Measurements from ENCODE around the gene IL36A.

The IL36A gene

DNA sequence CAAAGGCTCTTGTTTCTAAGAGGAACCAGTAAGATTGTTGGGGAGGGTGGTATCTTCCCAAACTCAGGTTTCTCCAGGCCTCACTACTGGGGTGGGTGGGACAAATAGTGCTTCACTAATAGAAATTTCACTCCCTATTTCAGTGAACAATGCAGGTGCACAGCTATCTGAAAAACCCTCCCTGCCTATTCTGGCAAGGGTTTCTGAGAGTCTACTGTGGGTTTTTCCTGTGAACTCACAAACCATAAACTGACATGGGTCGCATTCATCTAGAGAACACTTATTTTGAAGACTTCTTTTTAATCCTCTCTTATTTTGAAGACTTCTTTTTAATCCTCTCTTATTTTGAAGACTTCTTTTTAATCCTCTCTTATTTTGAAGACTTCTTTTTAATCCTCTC lies 4.4 kb downstream of the IL36A start:
- DNase-seq, result no peak

DNA sequence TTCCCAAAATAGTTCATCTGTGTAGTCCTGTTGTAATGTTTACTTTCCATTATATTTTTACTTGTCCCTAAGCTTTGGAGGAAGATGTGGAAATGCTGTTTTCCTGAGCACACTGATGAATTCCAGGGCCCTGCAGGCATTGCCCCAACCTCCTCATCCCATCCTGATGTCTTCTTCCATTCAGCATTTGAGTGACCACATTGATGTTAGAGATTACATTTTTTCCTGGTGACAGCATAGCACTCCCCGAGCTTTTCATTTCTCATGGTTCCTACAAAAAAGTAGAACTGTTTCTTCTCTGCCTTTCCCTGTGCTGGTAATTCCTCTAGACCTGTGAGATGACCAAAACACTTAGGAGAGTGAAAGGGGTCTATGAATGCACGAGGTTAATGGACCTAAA lies 4.8 kb downstream of the IL36A start:
- DNase-seq, result no peak

DNA sequence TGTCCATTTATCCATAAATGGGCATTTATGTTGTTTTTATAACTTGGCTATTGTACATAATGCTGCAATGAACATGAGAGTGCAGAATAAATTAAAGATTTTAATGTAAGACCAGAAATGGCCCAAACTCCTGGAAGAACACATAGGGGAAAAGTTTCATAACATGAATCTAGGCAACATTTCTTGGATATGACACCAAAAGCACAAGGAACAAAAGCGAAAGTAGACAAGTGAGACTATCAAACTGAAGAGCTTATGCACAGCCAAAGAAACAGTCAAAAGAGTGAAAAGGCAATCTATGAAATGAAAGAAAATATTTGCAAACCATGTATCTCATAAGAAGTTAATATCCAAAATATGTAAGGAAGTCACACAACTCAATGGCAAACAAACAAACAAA lies 5.8 kb downstream of the IL36A start:
- DNase-seq, result no peak

DNA sequence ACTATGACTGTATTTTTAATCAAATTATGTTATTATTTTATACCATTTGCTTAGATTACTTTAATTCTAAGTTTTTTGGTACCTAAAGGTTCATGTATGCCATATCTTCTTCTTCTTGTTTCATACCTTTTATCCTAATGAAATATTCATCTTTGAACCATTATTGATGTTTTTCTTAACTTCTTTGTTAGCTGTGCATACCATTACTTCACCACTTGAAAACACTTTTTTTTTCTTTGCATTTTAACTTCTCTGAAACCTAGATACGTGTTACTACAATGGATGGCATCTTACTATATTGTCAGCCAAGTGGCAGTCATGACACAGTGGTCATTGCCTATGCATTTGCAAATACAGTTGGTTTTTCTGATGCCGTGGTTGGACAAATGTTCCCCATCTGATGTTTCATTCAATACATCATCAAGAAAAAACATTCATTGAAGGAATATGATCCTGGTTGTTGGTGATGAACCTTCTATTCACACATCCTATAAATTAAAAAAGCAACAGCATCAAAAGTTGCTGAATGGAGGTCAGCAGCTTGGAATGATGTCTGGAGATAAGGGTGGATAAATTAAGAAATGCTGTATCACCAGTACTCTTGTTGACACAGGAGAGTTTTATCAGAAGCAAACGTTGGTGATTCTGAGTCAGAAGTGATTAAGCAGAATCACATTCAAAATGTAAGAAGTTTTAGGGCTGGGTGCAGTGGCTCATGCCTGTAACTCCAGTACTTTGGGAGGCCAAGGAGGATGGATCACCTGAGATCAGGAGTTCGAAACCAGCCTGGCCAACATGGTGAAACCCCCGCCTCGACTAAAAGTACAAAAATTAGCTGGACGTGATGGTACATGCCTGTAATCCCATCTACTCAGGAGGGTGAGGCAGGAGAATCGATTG lies 7.4 kb downstream of the IL36A start:
- no peak for DNase-seq

DNA sequence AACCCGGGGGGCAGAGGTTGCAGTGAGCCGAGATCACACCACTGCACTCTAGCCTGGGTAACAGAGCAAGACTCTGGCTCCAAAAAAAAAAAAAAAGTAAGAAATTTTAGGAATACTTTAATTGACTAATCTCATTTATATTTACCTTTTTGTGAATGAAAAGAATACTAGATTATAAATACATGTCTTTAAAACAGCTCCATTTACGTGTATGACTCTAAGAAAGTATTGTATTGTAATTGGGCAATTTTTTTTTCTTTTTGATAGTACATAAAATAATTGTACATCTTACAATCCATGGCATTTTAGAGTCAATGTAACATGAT lies 8.0 kb downstream of the IL36A start:
- no peak for DNase-seq

DNA sequence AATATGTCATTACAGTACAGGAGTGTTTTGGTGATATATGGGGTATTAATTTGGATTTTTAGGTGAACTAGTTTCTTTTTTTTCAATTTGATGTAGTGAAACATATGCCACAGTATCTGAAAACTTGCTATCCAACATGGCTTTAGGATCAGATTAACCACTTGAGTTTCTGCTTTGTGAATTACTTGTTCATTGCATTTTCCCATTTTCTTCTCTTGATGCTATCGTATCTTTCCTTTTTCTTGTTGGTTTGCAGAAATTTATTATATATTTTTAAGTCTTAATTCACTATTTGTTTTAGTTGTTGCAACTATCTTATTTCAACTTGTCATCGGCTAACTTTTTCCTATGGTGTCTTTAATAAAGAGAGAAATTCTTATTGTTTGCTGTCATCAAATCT lies 8.8 kb downstream of the IL36A start:
- no peak for DNase-seq

DNA sequence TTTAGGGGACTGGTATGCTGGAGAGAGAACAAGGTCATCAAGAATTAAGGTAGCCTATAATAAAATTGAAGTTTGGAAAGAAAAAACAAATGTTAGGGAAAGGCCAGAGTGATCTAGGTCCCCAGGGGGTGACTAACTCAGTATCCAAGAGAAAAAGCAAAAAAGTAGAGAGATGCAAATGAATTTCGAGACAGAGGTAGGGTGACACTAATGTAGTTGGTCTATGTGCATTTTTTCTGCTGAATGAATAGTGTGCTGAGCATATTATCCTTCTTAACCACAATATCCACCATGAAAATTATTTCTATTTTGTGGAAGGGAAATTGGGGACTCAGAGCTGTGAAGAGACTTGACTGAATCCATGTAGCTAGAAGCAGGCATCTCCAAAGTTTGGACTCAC lies 9.8 kb downstream of the IL36A start:
- no peak for DNase-seq

DNA sequence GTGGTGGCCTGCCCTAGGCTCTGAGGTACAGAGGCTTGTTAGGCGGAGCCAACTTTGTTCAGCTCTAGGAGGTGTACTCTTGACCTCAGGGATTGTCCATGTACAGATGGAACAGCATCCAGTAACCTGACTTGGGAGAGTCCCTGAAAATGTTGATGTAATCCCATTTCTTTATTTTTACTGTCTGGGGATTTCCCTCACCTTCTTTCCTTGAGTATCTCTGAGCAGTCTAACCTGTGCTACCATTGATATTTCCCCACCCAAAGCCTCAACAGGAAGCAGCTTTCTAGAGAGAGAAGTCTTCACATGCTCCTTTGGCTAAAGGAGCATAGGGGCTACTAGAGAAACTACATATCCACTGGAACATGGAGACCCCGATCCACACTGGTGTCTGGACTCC lies 10.4 kb downstream of the IL36A start:
- no peak for DNase-seq

DNA sequence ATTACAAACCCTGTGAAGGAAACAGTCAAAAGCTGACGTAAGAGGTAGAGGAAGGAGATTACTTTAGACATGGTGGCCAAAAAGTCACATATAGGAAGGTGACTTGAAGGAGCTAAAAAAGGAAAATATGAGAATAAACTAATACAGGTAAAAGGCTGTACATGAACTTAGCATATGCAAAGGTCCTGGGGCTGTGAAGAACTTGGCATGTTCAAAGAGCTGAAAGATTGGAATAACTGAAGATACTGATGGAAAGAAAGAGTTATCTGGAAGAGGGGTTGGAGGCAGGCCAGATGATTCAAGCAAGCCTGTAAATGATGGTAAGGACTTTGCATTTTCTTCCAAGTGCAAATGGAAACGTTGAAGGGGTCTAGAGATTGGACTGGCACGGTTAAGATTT lies 13.2 kb downstream of the IL36A start:
- DNase-seq, result no peak

DNA sequence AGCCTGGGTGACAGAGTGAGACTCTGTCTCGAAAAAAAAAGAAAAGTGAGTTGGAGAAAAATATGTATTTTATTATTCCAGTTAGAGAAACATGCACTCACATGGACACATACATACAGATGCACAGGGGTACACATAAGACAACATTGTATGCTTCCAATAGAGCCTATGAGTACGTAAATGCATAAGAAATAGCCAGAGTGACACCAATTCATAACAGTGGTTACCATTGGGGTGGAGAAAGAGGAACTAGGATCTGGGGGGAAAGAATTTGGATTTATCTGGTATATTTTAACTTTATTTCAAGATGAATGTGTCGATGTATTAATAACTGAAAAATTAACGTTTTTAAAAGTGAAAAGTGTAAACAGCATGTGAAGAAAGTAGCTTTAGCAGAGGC lies 16.1 kb downstream of the IL36A start:
- no peak for DNase-seq

DNA sequence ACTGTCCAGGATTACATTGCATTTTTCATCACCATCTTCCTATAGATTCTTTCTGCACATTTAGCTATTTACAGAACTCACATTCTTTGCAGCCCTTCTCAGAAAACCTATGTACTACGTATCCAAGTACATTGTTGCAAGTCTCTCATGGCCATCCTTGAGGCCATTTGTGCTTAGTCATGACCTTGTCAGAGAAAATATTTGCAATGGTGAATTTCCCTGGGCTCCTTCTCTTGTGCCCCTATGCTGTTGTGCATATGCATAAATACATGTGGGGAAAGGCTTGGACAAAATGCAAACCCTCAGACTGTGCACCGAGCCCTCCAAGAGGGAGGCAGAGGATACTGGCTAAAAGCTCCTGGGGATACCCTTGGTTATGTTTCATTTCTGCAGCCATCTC lies 19.5 kb downstream of the IL36A start:
- no peak for DNase-seq

DNA sequence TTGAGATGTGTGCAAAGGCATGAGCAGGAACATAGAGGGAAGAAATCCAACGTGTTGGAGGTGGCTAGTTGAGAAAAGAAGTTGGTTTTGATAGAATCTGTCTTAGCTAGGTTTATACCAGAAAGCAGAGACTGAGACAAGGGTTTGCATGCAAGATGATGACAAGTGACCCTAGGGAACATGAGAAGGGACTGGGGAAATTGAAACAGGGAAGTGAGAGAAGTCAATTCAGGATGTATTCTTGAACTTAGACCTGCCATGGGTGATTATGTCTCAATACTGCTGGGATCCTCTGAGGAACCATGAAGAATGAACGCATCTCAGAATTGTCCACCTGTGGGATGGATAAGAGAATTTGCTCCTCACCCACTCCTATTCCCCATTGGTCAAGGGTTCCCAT lies 20.5 kb downstream of the IL36A start:
- no peak for DNase-seq

DNA sequence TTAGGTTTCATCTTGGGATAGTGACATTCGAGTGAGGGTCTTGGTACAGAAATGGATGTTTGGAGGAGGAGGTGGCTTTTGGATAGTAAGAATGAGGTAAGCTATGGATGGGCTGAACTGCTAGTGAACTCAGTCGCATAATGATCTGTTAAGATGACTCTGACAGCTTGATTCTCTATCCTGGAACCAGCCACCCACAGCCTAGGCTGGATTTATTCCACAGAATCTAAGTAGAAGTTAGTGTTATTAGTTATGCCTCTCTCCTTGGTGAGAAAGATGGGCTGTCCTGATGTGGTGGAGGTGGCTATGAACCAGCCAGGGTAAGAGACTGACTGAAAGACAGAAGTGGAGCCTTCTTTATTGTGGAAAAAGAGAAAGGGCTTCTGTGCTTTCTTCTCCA lies 22.4 kb downstream of the IL36A start:
- no peak for DNase-seq

DNA sequence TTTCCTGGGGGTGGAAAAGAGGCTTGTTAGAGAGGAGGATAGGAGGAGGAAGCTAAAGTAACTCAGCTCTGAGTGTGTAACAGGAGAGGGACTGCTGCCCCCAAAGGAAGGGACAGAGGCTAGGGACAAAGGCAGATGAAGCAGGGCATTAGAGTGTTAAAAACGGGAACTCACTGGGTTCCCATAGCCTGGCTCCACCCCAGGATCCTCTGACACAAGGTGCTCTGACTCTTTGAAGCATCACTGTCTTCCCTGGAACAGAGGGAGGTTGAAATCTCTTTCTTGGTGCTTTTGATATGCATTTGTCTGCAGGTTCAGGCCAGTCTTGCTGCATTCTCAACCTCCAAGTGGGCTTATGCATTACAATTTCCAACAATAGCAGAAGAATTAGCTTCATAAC lies 22.9 kb downstream of the IL36A start:
- DNase-seq, result no peak

DNA sequence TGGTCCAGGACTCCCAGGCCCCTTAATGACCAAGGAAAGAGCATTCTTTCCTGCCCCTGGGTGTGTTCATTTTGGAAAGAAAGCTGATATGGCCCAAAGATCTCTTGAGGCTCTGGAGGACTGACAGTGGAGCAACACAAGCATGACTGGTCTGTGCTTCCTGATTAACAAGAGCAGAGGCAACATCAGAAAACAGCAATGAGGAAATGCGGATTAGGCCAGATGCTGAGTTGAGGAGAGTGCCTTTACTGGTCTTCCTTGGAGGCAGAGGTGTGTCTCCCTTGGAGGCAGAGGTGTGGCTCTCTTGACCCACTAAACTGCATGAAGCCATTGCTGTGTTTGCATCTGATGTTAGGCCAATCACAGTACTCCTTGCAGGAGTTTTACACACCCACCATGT lies 27.5 kb downstream of the IL36A start:
- DNase-seq, result no peak

DNA sequence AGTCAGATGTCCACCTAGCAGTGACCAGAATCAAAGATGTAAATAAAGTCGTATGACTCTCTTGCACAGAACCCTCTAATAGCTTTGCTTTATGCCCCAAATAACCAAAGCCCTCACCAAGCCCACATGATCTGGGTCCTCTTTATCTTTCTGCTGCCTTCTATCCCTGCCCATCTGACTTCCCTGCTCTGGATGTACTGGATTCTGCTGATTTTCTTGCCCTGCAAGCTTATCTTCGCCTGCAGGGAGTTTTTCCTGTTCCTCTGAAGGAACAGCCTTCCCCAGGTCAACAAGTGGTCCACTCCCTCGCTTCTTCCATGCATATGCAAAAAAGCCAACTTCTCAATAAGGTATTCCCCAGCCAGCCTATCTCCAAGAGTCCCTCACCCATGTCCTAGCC lies 28.8 kb downstream of the IL36A start:
- no peak for DNase-seq

DNA sequence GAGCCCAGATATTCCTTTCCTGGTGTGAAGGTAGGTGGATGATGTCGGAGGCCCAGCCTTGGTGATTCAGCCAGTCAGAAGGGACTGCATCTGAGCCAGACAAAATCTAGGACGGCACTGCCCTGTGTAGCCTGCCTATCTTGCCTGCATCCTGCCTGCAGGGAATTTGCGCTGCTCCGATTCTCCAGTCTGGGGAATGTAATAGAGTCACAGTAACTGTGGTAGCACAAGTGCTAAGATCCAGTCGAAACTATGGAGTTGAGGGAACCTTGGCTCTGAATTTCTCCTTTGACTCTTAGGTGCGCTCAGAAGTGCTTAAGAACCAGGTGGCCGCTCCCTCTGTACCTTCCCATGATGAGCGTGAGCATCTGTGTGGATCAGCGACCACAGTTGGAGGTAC lies 31.5 kb downstream of the IL36A start:
- no peak for DNase-seq

DNA sequence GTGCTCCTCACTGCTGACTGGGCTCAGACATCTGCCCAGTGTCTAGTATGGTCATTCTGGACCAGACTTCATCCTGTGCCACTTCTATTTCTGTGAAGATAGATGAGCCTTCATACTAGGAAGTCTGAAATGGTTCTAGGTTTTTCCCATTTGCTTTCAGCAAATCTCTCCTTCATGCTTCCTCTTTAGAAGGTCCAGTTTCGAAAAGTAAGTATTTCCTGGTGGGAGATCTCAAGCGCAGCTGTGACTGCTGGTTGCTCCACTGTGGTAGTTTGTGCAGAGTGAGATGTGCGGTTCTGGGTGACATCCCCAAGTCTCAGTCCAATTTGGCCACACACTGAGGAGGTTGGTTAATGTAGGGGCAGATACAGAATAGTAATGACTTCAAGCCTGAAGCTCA lies 33.0 kb downstream of the IL36A start:
- no peak for DNase-seq

DNA sequence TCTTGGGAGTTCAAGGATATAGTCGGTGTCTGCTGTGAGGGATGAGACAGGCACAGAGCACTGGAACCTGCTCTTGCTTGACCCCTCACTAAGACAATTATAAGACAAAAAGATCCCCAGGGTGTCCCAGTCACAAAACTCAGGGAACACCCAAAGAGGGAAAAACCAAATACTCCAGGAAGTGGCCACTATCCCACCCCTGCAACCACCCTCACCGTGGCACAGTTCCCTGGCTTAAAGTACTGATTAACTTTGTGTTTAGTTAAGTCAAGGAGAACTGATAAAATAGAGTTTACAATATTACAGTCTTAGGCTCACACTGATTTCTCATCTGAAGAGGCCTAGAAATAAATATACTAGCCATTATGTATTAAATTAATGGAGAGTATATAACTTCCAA lies 33.9 kb downstream of the IL36A start:
- DNase-seq, result no peak

DNA sequence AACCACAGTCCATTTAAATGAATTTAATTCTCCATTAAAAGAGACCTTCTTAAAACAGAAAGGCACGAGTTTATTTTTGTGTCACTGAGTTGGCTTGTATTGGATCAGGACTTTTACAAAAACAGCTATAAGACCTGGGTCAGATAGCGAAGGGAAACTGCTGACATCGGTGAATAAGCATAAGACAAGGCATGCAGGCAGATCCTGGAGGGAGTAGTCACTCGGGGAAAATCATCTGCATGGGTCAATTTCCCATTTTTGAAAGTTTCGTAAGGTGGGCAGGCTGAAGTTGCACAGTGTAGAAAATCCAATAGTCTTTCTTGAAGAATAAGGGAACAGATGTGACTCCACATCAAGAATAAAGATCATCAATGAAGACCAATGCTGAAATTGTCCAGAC lies 34.5 kb downstream of the IL36A start:
- DNase-seq, result no peak

DNA sequence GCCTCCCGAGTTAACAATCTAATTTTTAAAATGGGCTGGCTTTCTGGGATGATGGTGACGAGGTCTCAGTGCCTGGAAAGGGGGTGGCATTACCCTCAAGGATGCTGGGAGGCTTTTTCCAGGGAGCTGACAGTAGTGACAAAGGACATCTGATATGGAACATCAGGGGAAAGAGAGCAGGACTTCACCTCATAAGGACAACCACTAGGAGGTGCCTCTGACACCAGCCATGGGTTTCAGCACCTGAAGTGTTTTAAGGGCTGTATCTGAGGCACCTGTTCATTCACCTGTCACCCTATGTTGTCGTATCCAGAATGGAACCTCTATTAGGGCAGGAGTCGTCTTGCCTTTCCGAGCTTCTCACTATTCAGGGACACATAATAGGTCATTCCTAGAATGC lies 36.6 kb downstream of the IL36A start:
- no peak for DNase-seq

DNA sequence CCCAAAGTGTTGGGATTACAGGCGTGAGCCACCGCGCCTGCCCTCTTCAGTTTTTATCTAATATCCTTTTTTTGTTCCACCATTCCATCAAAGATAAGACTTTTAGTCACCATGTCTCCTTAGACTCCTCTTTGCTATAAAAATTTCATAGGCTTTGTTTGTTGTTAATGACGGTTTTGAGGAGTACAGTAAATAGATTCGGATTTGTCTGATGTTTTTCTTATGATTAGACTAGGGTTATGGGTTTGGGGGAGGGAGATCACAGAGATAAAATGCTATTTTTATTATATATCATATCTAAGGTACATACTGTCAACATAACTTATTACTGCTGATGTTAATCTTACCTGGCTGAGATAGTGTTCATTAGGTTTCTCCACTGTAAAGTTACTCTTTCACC lies 41.2 kb downstream of the IL36A start:
- DNase-seq, result no peak

DNA sequence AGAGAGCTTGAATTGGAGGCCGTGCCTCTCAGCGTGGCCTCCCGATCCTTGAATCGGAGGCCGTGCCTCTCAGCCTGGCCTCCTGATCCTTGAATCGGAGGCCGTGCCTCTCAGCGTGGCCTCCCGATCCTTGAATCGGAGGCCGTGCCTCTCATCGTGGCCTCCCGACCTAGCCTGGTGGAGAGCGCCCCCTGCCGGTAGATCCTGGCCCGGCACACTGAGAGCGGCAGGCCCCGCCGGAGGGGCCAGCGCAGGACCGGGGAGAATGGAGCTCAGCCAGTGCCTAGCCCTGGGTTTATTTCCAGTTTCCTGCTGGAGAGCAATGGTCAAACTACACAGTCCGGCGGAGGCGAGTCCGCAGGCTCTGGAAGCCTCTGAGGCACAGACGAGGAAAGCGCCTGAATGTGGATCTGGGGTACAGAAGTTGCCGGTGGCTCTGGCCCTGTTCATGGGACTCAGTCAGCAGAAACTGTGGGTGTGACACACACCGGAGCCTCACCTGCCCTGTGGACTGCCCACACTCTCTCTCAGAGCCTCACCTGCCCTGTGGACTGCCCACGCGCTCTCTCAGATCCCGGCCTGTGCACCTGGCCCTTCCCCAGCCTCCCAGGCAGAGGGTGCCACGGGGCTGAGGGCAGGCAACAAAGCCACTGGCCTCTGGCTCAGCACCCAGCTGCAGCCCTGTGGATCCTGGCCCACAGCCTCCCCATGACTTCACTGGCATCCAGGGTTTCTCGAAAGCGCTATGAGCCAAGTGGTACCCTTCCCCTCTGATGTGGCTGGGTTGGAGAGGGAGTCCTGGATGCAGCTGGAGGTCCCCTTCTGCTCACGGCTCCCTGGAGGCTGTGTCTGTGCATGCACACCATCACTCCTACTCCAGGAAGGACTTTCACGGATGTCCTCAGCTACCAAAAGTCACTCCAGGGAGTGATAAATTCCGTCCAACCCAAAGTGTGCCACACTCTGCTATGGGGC lies 45.9 kb downstream of the IL36A start:
- DNase-seq, result no peak

DNA sequence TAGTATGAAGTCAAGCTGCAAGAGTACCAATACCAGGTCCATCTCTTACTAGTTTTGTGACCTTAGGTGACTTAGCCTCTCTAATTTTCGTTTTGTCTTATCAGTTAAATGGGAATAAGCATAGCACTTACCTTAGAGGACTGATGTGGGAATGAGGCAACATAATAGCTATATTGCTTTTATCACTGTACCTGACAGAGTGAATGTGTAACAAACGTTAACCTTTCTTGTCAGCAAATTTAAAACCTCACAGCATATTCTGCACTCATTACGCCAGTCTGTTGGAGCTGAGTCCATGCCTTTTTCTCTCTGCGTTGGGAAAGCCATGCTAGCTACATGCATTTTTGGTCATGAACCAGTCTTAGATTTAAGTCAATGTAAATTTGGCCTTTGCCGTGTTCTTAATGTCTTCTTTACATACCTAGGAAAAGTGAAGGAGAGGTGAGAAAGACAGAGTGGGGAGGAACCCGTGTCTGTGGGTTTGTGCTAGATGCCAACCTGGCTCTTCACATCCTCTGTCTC lies 47.2 kb downstream of the IL36A start, which contains the start of gene IL36B:
IL36B (minus strand) TSS at position 472 of the 522 bp plus-strand sequence.
- no peak for DNase-seq
